HG03025 (cell line): Measurements from ENCODE around the gene SERBP1.
"Not testable (repeated sequence)": the region's sequence is repeated elsewhere in the genome, so short reads cannot be mapped to it uniquely, and the experiment has no call there.

Source experiments
- ATAC-seq: cut with Tn5 transposase; IDR thresholded peaks from one replicate; pipeline ENCODE4 v1.9.1; 2021; ENCODE audit warnings: mild to moderate bottlenecking, moderate library complexity; ENCODE audit not compliant: unreplicated experiment, low FRiP score

Gene SERBP1

DNA sequence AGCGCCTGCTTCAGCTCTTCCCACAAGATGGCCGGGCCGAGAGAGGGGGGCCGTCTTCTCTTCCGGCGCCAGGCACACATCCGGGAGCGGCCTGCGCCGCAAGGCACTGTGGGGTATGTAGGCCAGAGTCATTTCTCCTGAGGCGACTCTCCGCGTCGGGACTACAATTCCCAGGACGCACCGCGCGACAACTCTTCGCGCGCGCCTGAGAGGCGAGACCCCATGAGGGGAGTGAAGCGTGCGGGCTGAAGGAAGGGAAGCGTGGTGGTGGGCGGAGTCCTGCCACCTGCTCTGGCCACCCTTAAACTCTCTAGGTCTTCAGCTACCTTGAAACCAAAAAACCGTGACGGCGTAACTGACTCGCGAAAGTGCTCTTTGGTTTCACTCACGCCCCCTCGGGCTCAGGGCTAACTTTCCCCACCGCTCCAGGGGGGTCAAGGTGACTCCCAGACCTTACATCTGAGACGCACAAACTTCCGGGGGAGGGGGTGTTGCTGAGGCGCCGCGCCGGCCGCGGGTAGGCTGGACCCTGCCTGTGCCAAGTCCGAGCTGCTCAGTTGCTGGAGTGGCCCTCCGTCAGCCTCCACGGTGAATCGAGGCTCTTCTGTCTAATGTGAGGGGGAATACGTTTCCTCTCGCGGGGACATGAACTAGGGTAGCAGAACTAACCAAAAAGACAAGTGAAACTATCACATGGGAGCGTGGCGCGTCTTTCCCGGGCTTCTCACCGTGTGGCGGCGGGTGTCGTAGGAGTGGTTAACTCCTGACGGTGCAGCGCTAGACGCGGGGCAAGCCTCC is at the start of gene SERBP1:
SERBP1 (minus strand) TSS at position 45 of the 798 bp plus-strand sequence. CDS start 102 bp downstream, outside the sequence.
- ATAC-seq, result peak; percentile 89

DNA sequence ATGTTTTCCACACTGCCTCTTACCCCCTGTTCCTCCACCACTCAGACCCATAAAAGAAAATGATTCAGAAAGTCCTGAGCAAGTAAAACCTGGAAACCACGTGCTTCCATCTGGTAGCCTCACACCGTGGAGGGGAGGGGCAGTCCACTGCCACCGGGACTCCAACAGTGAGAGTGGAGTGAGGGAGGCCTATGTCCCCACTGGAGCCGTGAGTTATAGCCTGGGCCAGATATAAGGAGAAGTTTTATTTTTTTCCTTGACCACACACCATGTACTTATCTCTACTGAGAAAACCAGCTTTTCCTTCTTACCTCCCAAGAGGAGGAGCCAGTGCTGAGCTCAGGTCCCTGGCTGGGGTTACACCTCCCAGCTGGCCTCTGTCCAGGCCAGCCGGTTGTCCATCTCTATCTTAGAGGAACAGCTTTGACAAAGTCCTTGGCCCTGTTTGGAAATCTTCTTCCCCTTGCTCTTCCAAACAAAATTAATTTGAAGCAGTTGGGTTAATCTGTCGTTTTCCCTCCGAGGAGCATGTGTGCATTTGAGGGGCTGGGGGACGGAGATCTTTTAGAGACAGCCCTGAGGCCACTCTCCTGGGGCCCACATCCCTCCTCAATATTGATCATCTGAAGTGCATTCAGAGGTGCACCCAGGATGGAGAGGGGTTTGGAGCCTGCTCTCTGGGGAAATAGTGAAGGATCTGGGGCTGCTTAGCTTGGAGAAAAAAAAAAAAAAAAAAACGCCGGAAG is 49.1 kb upstream of the SERBP1 start:
- ATAC-seq, result no peak

DNA sequence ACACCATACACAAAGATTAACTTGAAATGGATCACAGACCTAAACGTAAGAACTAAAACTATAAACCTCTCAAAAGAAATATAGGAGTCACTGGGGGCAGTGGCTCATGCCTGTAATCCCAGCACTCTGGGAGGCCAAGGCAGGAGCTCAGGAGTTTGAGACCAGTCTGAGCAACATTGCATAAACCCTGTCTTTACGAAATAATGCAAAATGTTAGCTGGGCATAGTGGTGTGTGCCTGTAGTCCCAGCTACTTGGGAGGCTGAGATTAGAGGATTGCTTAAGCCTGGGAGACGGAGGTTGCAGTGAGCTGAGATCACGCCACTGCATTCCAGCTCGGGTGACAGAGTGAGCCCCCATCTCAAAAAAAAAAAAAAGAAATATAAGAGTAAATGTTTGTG is 46.7 kb upstream of the SERBP1 start:
- no peak for ATAC-seq

DNA sequence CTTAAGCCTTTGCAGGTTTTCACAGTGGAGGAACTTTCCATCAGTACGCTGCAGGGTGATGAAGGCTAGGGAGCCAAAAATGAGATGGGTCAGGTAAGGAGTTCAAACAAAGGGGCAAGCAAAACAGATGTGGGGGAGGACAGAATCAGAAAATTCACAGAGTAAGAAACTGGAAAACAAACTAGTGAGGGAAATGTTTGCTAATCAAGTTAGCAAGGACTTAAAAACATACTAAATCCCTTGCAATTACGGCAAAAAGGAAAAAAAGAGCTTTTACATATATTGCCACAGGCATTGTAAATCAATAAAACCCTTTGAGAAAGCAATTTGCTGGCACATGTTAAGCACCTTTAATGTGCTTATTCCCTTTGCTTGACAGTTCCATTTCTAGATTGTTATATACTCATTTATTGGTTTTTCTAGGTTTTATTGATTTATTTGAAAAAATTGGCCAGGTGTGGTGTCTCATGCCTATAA is 45.8 kb upstream of the SERBP1 start:
- no peak for ATAC-seq

DNA sequence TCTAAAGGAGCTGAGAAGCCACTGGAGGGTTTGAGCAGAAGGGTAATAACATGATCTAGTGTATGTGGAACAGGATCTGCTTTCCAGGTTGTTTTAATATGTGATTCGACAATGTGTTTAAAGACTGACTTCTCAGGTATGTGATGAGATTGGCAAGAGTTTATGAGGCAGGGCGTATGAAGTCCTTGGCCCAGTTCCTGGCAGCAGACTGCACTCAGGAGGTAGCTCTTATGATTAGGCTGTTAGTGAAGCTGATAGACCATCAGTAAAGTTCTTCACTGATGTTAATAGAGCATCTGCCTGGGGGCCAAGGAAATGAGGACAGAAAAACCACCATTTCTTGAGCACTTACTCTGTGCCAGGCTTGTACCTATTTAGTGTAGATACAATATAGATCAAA is 41.9 kb upstream of the SERBP1 start:
- no peak for ATAC-seq

DNA sequence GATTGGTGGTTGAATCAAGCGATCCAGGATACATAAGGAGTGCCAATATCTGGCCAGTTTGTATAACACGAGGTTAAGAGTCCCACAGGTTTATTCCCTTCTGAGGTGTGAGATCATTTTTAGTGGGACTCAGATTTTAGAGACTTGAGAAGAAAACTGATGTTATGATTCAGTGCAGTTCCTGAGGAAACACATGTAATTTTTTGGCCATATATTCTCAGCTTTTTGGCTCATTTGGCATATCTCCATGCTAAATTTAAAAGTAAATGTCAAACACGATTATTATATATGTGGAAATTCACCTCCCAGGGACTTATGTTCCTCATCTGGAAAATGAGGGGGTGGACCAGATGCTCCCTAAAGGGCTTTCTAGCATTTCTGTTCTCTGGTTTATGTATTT is 39.2 kb upstream of the SERBP1 start:
- no peak for ATAC-seq

DNA sequence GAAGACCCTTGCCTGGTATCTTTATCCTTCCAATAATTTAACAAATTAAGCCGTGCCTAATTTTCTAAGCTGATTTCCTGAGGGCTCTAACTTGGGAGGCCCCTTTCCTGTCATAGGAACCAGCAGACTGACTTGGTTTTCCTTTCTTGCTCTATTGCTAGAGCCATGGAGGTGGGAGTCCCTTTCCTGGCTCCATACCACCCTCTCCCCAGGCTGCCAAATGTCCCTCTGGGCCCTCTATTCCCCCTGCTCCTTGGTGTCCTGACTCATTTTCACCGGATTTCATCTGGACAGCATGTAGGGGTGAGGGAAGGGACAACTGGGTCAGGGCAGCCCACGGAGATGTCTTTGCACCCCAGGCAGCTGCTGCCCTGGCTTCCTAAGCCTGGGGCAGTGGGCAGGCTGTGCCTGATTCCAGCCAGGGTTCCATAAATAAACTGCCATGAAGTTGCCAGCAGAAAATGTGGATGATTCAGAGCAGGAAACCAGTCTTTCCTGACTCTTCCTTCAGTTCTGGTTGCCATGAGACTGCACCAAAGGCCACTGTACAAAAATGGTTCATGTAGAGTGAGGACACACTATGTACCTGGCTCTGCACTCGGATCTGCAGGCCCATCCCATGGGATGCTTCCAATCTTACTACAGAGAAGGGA is 38.0 kb upstream of the SERBP1 start:
- no peak for ATAC-seq

DNA sequence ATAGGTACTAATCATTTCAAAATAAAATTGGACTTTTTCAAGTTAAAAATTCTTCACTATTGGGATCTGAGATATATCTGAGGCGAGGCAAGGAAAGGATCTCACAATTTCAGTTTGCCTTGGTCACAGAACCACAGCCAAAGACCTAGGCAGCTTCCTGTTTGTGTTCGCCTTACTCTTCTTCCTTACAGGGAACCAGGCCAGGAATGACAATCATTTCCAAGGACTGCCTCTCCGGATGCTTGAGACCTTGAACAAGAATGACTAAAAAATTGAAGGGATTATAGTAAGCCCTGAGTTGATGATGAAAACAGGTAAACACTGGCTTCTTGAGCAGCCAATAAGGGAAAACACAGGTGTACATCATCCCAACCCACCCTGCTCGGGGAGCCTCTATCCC is 35.2 kb upstream of the SERBP1 start:
- ATAC-seq, result no peak

DNA sequence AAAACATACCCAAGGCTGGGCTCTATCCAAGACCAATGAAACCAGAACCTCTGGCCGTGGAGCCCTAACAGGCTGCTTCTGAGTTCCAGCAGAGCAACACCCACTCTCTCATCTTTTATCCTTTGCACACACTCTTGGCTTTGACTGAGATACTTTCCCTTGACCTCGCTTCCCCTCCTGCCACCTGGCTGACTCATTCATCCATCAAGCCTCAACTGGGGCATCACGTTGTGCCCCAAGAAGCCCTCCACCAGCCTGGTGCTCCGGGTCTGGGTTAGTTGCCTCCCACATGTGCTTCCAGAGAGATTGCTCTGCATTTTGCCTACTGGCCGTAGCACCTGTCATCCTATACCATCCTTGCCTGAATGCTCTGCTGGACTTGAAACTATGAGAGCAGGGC is 34.5 kb upstream of the SERBP1 start:
- ATAC-seq, result no peak

DNA sequence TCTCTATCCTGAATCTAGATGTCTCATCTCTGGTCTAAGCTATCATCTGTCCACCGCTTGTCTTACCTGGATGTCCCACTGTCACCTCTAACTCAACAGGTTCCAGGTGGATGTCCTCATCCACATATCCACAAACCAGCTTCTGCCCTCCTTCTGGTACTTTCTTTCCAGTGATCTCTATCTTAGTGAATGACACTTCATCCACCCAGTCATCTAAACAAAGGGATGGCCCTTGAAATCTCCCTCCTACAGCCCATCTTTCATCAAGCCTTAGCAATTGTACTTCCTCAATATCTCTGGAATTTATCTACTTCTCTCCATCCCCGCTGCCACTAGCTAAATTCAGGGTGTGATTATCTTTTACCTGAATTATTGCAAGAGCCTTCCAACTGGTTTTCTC is 33.9 kb upstream of the SERBP1 start:
- no peak for ATAC-seq

DNA sequence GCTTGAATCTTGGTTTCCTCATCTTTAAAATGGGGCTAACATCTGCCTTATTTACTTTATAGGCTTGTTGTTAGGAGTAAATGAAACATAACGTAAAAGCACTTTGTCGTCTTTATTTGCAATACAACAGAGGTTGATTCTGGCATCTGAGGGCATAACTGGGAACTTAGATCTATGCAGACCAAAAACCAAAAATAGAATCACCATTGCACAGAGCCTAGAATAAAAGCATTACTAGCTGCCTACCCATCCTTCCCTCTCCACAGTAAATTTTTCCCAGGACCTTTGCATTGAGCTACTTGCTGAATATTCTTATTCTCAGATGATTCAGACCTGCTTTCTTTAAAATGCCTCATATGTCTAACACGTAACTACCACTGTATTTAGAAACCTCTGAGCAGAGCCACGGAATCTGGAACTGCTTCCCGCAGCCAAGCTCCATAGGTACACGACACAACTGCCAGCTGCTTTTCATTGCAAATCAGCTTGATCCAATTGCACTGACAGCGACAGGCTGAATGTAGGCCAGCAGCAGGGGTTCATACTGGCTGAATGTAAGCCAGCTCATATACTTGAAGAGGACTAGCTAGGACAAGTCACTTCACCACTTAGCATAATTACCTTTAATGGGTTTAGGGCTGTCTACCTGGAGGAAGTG is 33.2 kb upstream of the SERBP1 start:
- no peak for ATAC-seq

DNA sequence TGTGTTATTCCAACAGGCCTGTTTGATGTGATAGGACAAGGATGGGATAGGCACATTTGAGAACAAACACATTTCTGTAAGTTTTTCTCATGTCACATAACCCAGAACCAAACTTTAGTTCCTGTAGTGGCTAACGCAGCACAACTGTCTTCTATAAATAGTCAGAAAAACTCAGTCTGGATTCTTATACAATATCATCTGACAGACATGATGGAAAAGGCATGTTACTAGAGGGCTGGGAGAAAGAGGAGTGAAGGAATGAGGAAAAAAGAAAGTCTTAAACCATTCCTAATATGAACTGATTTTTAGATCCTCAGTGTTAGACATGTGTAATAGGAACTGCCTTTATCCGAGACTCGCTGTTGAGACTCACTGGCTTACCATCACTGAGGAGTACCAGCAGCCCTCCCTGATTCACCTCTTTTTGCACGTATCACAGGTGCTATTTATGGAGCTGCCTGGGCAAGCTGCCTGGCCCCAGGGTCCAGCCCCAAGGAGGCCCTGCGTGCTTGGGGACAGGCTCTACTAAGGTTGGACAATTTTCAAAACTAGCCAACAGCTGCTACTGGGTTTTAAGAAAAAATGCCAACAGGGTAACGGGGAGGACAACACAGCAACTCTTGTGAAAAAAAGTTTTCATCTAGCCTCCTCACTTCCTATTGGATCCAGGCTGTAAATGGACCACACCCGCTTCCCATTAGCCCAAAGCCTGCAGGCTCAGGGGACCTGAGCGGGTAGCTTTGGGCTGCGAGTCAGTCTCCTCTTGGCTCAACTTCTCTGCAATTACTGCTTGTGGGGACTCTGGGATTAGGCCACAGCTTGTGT is 30.7 kb upstream of the SERBP1 start:
- ATAC-seq, result no peak

DNA sequence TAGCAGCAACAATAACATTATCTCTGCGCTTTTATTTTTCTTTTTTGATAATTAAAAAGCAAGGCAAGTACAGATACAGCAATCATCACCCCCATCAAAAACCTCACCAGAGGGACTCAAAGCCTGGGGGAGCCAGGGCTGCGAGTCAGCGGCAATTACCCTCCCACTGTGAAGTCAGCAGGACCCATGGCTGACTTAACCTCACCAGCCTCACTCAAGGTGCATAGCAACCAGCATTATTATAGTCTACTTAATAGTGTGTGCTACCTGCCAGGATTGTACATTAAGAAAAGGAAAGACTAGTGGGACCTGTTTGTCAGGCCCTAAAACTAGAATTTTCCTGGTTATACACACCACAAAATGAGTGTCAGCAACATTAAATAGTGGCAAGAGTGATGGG is 28.9 kb upstream of the SERBP1 start:
- no peak for ATAC-seq

DNA sequence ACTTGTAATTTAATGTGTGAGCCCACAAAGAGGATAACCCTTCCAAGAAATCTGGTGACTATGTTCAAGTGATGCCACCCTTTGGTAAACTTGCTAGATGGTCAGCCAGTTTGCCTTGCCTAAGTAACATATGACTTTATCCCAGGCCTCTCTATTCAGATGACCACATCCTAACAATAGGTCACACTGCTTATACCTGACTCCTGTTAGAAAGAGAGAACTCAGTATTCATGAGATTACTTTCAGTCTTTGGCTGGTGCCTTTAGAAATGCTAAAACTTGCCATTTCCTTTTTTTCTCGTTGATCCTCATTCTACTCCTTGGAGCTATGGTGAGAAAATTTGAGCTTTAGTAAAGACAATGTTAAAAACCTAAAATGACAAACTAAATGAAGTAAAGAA is 28.5 kb upstream of the SERBP1 start:
- no peak for ATAC-seq

DNA sequence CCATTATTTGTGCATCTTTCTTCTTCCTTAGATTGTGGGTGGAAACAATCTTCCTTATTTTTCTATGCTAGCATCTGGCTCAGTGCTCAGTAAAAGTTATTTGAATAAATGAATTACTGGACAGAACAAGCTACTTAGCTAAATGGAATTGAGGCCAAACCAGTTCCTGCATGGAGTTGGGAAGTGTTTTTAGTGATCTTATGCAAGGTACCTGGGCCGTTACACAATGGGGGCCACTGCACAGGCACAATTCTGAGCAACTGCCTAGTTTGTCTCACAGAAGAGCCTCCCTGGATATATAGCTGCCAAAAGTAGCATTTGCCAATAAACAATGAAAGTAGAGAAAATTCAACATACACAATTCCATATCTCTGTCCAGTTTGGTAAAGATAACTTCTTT is 27.0 kb upstream of the SERBP1 start:
- ATAC-seq, result no peak

DNA sequence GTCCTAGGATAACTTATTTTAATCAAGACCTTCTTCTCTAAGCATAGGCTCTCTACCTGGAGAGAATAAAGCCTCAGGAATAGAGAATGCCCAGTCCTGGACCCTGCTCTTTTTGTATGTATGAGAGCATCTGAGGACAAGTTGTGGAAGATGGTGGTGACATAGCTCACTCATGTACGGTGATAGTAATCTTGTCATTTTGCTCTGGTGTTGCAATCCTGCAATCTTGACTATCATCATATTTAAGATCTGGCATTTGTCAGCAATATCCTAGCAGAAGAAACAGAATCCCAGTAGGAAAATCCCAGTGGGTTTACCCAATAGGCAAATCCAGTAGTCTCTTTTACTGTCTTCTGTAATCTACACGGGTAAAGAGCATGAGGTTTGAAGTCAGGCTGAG is 21.6 kb upstream of the SERBP1 start:
- ATAC-seq, result no peak

DNA sequence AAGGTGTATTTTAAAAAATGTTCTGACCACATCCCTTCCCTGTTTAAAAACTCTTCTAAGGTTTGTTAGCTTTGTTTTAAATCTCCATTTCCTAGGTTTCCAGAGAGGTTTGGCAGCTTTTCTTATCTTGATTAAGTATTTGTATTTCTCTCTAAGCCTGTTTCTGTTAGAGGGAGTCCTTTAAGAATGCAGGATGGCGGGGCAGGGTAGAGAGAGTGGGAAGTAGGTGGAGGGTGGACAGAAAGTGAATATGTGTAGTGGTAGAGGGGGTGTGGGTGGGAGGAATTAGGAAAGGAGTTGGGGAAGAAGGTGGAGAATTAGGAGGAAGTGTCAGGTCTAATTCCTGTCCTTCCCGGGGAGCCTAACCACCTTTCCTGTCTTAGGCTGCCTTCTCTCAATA is 21.2 kb upstream of the SERBP1 start:
- ATAC-seq, result no peak

DNA sequence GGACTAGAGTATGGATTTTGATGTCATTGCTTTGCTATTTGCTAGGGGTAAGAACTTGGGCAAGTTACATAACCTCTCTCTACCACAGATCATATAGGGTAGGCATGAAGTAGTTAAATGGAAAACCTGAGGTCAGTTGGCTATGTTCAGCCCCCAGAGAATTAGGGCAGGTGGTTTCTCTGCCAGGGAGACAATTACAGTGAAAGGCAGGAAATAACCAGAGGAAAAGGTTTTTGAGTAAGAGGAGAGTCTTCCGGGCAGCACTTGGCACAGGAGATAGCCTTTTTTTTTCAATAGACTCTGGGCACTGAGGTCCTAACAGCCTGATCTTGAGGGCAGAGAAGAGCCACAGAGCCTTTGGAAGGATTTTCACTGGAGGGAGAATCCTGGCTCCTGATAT is 16.7 kb upstream of the SERBP1 start:
- ATAC-seq, result no peak

DNA sequence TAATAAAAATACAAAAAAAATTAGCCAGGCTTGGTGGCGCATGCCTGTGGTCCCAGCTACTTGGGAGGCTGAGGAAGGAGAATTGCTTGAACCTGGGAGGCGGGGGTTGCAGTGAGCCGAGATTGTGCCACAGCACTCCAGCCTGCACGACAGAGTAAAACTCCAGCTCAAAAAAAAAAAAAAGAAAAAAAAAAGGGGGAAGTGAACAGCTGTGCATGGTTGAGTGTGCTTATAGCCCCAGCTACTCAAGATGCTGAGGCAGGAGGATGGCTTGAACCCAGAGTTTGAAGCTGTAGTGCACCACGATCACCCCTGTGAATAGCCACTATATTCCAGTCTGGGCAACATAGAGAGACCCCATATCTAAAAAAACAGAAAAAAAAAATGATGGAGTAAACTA is 15.8 kb upstream of the SERBP1 start:
- ATAC-seq, result not testable (repeated sequence)

DNA sequence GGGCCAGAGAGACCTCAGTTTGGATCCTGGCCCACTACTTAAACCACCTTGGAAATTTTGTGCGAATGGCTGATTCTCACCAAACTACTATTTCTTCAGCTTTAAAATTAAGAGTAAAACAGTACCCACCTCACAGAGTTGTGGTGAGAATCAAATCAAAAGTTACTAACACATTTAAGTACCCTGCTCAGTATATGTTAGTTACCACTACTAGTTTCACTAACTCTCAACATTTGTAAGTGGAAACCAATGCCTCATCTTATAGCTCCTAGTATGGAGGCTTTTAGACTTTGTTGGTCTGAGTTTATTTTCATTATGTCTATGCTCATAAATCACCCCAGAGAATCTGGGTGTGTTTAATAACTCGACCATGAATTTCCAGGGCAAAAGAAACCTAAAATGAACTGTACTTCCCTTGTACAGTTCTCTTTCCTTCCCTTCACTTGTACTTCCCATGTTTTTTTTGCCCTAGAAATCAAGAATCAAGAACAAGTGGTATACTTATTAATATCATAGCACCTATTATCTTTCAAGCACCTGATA is 11.6 kb upstream of the SERBP1 start:
- ATAC-seq, result peak; percentile 45
